Testis (tissue), 2 donors: Measurements from ENCODE around the gene XPNPEP1.

Experiments
- POLR2A ChIP-seq: fragments of 450-650 bp; IDR thresholded peaks from one replicate; pipeline ENCODE4 v1.6.1; 2017; ENCODE audit warnings: antibody characterized with exemption, mild to moderate bottlenecking, moderate library complexity
- TF ChIP-seq, protein P1 (sequence below), 3 experiments: fragments of 450-650 bp in 2 of 3; fragments of 200-600 bp in 1 of 3; sonication (generic) in 1 of 3; IDR thresholded peaks; one replicate each; pipeline ENCODE4 v1.5.1; 2016 to 2019; ENCODE audit warnings: antibody characterized with exemption in 3 of 3, mild to moderate bottlenecking in 2 of 3, moderate library complexity in 1 of 3

DNA sequence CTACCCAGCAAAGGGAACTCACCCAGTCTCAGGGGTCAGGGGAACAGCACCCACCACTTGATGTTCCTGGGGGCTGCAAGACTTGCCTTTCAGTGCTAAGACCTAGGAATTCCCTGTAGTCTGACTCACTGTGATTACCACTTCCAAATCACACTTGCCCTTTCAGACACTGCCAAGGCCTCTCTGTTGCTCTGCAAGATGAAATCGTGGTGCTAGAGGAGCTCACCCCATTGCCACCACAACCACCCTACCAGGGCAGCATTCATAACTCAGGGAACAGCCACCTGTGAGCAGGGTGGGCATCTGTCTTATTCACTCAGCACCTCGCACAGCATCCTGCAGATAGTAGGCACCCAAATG is 36.5 kb downstream of the XPNPEP1 start:
- TF ChIP-seq, protein P1, sequence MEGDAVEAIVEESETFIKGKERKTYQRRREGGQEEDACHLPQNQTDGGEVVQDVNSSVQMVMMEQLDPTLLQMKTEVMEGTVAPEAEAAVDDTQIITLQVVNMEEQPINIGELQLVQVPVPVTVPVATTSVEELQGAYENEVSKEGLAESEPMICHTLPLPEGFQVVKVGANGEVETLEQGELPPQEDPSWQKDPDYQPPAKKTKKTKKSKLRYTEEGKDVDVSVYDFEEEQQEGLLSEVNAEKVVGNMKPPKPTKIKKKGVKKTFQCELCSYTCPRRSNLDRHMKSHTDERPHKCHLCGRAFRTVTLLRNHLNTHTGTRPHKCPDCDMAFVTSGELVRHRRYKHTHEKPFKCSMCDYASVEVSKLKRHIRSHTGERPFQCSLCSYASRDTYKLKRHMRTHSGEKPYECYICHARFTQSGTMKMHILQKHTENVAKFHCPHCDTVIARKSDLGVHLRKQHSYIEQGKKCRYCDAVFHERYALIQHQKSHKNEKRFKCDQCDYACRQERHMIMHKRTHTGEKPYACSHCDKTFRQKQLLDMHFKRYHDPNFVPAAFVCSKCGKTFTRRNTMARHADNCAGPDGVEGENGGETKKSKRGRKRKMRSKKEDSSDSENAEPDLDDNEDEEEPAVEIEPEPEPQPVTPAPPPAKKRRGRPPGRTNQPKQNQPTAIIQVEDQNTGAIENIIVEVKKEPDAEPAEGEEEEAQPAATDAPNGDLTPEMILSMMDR (IDR thresholded peaks at IDR 0.05) = no peak
- no peak for TF ChIP-seq POLR2A
